Activated naive CD4-positive, alpha-beta T cell treated with anti-CD3 and anti-CD28 coated beads, Interleukin-2, amount 10 ng/mL, durations not matched to agents 7 days and 5 days (primary cell): ENCODE results near the gene ENTPD6.
"Not testable (repeated sequence)": the region's sequence is repeated elsewhere in the genome, so short reads cannot be mapped to it uniquely, and the experiment has no call there.

Source experiments
- CTCF ChIA-PET: fragments of 350-600 bp; sonication (Branson Sonifier 250); formaldehyde crosslinking; loops from one replicate; lab custom pipeline; 2021; ENCODE audit warnings: antibody characterized with exemption; lab: Charles Lee
- DNase-seq: peaks from one replicate; pipeline ENCODE4 v3.0.0-alpha.2; 2020
- H3K27ac Mint-ChIP-seq: one replicate; pipeline ENCODE4 v1.8.0; 2021; ENCODE audit warnings: mild to moderate bottlenecking, moderate library complexity, mixed read lengths
- H3K27me3 Mint-ChIP-seq: one replicate; pipeline ENCODE4 v1.8.0; 2021; ENCODE audit warnings: mild to moderate bottlenecking, mixed read lengths
- H3K36me3 Mint-ChIP-seq: one replicate; pipeline ENCODE4 v1.8.0; 2021; ENCODE audit warnings: mixed read lengths
- H3K4me1 Mint-ChIP-seq: one replicate; pipeline ENCODE4 v1.8.0; 2021; ENCODE audit warnings: mixed read lengths
- H3K4me3 Mint-ChIP-seq: one replicate; pipeline ENCODE4 v1.8.0; 2021; ENCODE audit warnings: mild to moderate bottlenecking, moderate library complexity, mixed read lengths
- H3K9me3 Mint-ChIP-seq: one replicate; pipeline ENCODE4 v1.8.0; 2021; ENCODE audit warnings: mixed read lengths

ENTPD6 gene

DNA sequence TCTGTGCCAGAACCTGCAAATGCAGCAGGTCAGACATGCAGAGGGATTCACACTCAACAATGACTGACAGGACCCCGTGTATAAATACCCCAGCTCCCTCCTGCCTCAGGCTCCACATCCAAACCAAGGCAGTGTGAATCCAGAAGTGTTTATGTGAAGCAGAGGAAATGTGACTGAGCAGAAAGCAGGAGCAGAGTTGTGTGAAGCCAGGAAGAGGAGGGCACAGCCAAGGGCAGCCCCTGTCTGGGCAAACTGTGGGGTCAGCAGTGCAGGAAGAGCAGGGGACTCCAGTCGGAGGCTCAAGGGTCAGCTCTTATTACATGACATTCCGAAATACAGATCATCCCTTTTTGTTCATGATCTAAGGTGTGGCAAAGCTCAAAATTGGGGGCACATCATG lies 19.3 kb upstream of the ENTPD6 start:
- Mint-ChIP-seq H3K27ac (no peak overlapping the region), H3K9me3 (no peaks in the 10 kb centered on the region), H3K27me3 (no peaks in the 10 kb centered on the region), H3K4me1 (no peaks in the 10 kb centered on the region), H3K4me3 (no peak overlapping the region), H3K36me3 (no peaks in the 10 kb centered on the region)
- CTCF ChIA-PET: interaction anchor here (0.8 to 1.8 kb wide), 2 partner anchors 10 to 113 kb away, joined by 3 to 5 read pairs; no protein-coding TSS in a partner anchor
- no peak for DNase-seq

GRCh38 chr20:25177890-25178321 lies 17.6 kb upstream of the ENTPD6 start:
- no peaks in the 10 kb centered on the region for H3K4me1 Mint-ChIP-seq
- CTCF ChIA-PET: interaction anchor here (0.7 to 2.8 kb wide), 4 partner anchors 13 to 183 kb away, joined by 4 to 36 read pairs (median 4); no protein-coding TSS in a partner anchor
- H3K27ac Mint-ChIP-seq: no peak overlapping the region
- peaks cover 7% of the 10 kb centered on the region for H3K27me3 Mint-ChIP-seq
- H3K36me3 Mint-ChIP-seq: no peaks in the 10 kb centered on the region
- DNase-seq: no peak
- no peaks in the 10 kb centered on the region for H3K9me3 Mint-ChIP-seq
- H3K4me3 Mint-ChIP-seq: no peak overlapping the region

GRCh38 chr20:25178563-25179438 lies 16.7 kb upstream of the ENTPD6 start:
- CTCF ChIA-PET: interaction anchor here (0.7 to 2.8 kb wide), 9 partner anchors 12 to 220 kb away, joined by 3 to 36 read pairs (median 4); no protein-coding TSS in a partner anchor
- DNase-seq: no peak
- Mint-ChIP-seq H3K27me3 (peaks cover 14% of the 10 kb centered on the region), H3K36me3 (no peaks in the 10 kb centered on the region), H3K4me1 (no peaks in the 10 kb centered on the region), H3K4me3 (no peak overlapping the region), H3K9me3 (peaks cover 4% of the 10 kb centered on the region), H3K27ac (no peak overlapping the region)

DNA sequence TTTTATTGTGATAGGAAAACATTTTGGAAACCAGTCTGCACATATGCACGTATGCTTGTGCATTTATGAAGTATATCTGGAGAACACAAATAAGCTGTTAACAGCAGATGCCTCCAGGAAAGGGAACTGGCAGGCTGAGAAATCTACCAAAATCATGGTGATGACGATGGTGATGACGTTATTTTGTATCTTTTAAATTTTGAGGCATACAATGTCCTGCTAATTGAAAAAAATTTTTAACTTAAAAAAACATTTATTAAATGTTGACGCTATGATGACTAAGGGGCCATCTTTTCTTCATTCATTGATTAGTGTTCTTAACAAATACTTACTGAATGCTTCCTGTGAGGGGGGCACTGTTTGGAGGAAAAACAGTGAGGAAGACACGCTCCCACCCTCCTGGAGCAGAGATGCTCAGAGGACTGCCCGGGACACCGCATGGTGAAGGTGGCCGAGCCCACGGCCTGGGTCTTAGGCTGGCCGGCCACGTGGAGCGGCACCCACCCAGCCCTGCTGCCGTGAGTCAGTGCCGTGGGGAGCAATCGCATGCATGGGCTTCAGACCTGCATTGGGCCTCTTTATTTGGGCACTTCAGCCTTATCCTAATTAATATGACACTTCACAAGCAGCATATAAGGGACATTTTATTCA lies 15.9 kb upstream of the ENTPD6 start:
- no peak for DNase-seq
- Mint-ChIP-seq H3K4me3 (no peak overlapping the region), H3K4me1 (no peaks in the 10 kb centered on the region), H3K36me3 (no peaks in the 10 kb centered on the region), H3K27me3 (peaks cover 19% of the 10 kb centered on the region), H3K27ac (no peak overlapping the region), H3K9me3 (peaks cover 8% of the 10 kb centered on the region)
- CTCF ChIA-PET: interaction anchor here (0.7 to 2.8 kb wide), 7 partner anchors 11 to 219 kb away, joined by 3 to 36 read pairs (median 4); no protein-coding TSS in a partner anchor

GRCh38 chr20:25184391-25184790 lies 11.1 kb upstream of the ENTPD6 start:
- H3K27me3 Mint-ChIP-seq: peaks cover 50% of the 10 kb centered on the region
- H3K9me3 Mint-ChIP-seq: peaks cover 10% of the 10 kb centered on the region
- H3K27ac Mint-ChIP-seq, H3K4me1 Mint-ChIP-seq, DNase-seq, CTCF ChIA-PET, H3K36me3 Mint-ChIP-seq, H3K4me3 Mint-ChIP-seq: not testable (repeated sequence)

GRCh38 chr20:25187220-25187619 lies 8.3 kb upstream of the ENTPD6 start:
- Mint-ChIP-seq H3K4me3 (no peak overlapping the region), H3K4me1 (no peaks in the 10 kb centered on the region), H3K27me3 (peaks cover 72% of the 10 kb centered on the region)

DNA sequence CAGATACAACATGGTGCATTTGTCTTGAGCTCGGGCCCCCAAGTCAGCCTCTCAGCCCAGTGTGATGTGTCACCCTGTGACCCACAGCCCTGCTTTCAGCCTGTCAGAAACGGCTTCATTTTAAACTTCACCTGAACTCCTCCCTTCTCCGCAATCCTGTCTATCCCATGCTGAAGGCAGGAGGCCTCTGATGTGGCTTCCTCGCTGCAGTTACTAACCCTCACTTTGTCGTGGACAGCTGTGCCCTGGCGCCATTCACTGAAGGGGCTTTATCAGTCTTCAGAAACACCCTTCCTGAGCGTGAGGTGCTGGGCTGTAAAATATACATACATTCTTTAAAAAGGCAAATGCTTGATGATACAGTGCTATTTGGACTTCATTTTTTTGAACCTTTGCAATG lies 7.9 kb upstream of the ENTPD6 start:
- Mint-ChIP-seq H3K27ac (no peak overlapping the region), H3K27me3 (peaks cover 68% of the 10 kb centered on the region), H3K4me3 (no peak overlapping the region), H3K4me1 (no peaks in the 10 kb centered on the region), H3K9me3 (peaks cover 10% of the 10 kb centered on the region), H3K36me3 (no peaks in the 10 kb centered on the region)
- CTCF ChIA-PET: interaction anchor here (1.2 kb wide), 1 partner anchor 194 kb away, joined by 3 read pairs; no protein-coding TSS in a partner anchor
- no peak for DNase-seq

More at GRCh38 chr20:25187220-25187619, 8.3 kb upstream of the ENTPD6 start:
- no peak for DNase-seq
- Mint-ChIP-seq H3K27ac (no peak overlapping the region), H3K36me3 (no peaks in the 10 kb centered on the region), H3K9me3 (peaks cover 10% of the 10 kb centered on the region)
- CTCF ChIA-PET: interaction anchor here (1.2 kb wide), 1 partner anchor 193 kb away, joined by 3 read pairs; no protein-coding TSS in a partner anchor

GRCh38 chr20:25188218-25188617 lies 7.3 kb upstream of the ENTPD6 start:
- Mint-ChIP-seq H3K4me3 (no peak overlapping the region), H3K36me3 (no peaks in the 10 kb centered on the region), H3K4me1 (no peaks in the 10 kb centered on the region), H3K27me3 (peaks cover 67% of the 10 kb centered on the region), H3K27ac (no peak overlapping the region), H3K9me3 (peaks cover 10% of the 10 kb centered on the region)
- CTCF ChIA-PET: no interaction called here
- DNase-seq: no peak

GRCh38 chr20:25191051-25191450 lies 4.5 kb upstream of the ENTPD6 start:
- CTCF ChIA-PET: interaction anchor here (1.0 to 1.4 kb wide), 2 partner anchors 12 to 57 kb away, joined by 4 read pairs; partner anchors contain the start of gene PYGB
- no peak overlapping the region for H3K4me3 Mint-ChIP-seq

DNA sequence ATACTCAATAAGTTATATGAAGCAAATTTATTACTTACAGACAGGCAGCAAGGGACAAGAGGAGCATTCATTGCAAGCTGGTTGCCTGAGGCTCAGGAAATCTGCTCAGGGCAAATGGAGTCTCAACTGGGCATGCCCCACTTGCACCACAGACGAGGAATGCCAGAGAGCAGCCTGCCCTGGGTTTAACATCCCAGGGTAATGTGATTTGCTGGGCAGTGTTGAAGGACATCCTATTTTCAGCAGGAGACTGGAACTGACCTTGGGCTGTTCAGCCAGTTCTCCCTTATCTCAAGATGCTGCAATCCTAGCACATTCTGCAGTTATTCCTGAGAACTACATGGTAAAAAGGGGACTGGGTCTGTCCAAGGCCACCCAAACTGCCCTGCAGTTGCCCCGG lies 3.8 kb upstream of the ENTPD6 start:
- Mint-ChIP-seq H3K36me3 (no peaks in the 10 kb centered on the region), H3K27ac (no peak overlapping the region), H3K9me3 (no peaks in the 10 kb centered on the region), H3K4me1 (peaks cover 8% of the 10 kb centered on the region), H3K4me3 (no peak overlapping the region), H3K27me3 (peaks cover 44% of the 10 kb centered on the region)
- CTCF ChIA-PET: interaction anchor here (0.6 to 1.4 kb wide), 2 partner anchors 13 to 76 kb away, joined by 3 to 4 read pairs; no protein-coding TSS in a partner anchor
- no peak for DNase-seq

More at GRCh38 chr20:25191051-25191450, 4.5 kb upstream of the ENTPD6 start:
- Mint-ChIP-seq H3K4me1 (peaks cover 2% of the 10 kb centered on the region), H3K36me3 (no peaks in the 10 kb centered on the region), H3K27me3 (peaks cover 51% of the 10 kb centered on the region), H3K27ac (no peak overlapping the region), H3K9me3 (no peaks in the 10 kb centered on the region)
- DNase-seq: no peak

- H3K27me3 Mint-ChIP-seq: peaks cover 26% of the 10 kb centered on the region
- H3K4me3 Mint-ChIP-seq: peak overlapping the region; percentile 4
- CTCF ChIA-PET: no interaction called here
- no peaks in the 10 kb centered on the region for H3K9me3 Mint-ChIP-seq
- H3K27ac Mint-ChIP-seq: no peak overlapping the region
- peaks cover 23% of the 10 kb centered on the region for H3K4me1 Mint-ChIP-seq
- H3K36me3 Mint-ChIP-seq: no peaks in the 10 kb centered on the region
- DNase-seq: no peak
Measured at GRCh38 chr20:25193843-25194242, 1.7 kb upstream of the ENTPD6 start.

DNA sequence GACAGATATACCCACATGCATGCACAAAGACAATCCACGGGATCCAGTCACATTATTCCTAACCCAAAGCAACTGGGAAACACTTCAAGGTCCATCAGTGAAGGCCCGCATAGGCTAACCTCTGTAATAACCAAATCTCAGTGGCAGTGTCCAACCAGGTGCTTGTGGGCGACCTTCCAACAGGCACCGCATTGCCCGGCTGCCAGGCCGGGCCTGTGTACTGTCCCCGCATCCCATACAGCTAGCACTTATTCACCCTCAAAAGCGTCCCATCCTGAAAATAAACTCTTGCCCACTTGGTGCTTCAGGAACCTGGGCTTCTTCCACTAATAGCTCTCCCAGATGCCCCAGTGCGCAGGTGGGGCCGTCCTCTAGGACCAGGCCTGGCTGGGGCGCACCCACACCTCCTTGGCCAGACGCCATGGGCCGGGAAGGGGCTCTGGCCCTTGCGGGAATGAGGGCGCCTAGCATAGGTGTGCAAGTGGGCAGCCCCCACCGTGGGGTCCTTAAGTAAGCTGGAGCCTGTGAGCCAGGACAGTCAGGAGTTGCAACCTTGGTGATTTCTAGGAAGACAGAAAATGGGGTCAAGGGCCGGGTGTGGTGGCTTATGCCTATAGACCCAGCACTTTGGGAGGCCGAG lies 1.1 kb upstream of the ENTPD6 start:
- Mint-ChIP-seq H3K4me1 (peaks cover 29% of the 10 kb centered on the region), H3K36me3 (peaks cover 3% of the 10 kb centered on the region), H3K9me3 (no peaks in the 10 kb centered on the region), H3K27me3 (peaks cover 24% of the 10 kb centered on the region), H3K27ac (peak overlapping the region; percentile 75), H3K4me3 (peak overlapping the region; percentile 79)
- DNase-seq: no peak
- CTCF ChIA-PET: no interaction called here

GRCh38 chr20:25195962-25196785 lies 662 bp downstream of the ENTPD6 start:
- CTCF ChIA-PET: interaction anchor here (1.5 kb wide), 1 partner anchor 54 kb away, joined by 3 read pairs; no protein-coding TSS in a partner anchor
- H3K27ac Mint-ChIP-seq: peak overlapping the region; percentile 34
- no peaks in the 10 kb centered on the region for H3K9me3 Mint-ChIP-seq
- H3K27me3 Mint-ChIP-seq: peaks cover 9% of the 10 kb centered on the region
- peaks cover 33% of the 10 kb centered on the region for H3K4me1 Mint-ChIP-seq
- peak overlapping the region; percentile 79 for H3K4me3 Mint-ChIP-seq
- DNase-seq: peak; percentile 45
- H3K36me3 Mint-ChIP-seq: peaks cover 5% of the 10 kb centered on the region
